ENCODE measurements around the gene ELP2. TPM values are rescaled to one million over a fixed set of nuclear protein-coding genes. Genes with fewer than 3 reads are reported as not detected.

Gene ELP2
- total and polyA plus RNA-seq, 4 donors: 27.3 to 78.1 (median 50.9) TPM

GRCh38 chr18:36205166-36205565 lies 75.5 kb downstream of the ELP2 start:
- 89% methylated on average over 4 of the region's 4 CpGs for WGBS

GRCh38 chr18:36207303-36207702 lies 77.6 kb downstream of the ELP2 start:
- no peak for DNase-seq (ENCODE audit: low spot score)
- no peak overlapping the region for H3K9ac ChIP-seq (ENCODE audit: low read depth in 1 of 2, low read length in 2 of 2)
- no peaks in the 10 kb centered on the region for H3K27me3 ChIP-seq (ENCODE audit: control insufficient read depth in 4 of 4, insufficient read depth in 4 of 4, low read length in 3 of 4)
- no peaks in the 10 kb centered on the region for H3K9me3 ChIP-seq (ENCODE audit: control insufficient read depth in 4 of 4, low read length in 3 of 4)
- 98% methylated on average over 1 of the region's 1 CpG for WGBS
- H3K27ac ChIP-seq (ENCODE audit: low read depth in 1 of 2, low read length in 2 of 2): no peak overlapping the region
- H3K4me1 ChIP-seq (ENCODE audit: control insufficient read depth in 4 of 4, insufficient read depth in 4 of 4, low read length in 3 of 4): no peaks in the 10 kb centered on the region
- no peak overlapping the region for H3K4me3 ChIP-seq (ENCODE audit: low read depth in 1 of 3, low read length in 3 of 3)
- H3K36me3 ChIP-seq (ENCODE audit: control insufficient read depth in 4 of 4, insufficient read depth in 3 of 4, low read depth in 1 of 4, low read length in 3 of 4): peaks cover 3 to 40% (median 29%) of the 10 kb centered on the region in 4 donors
- TF ChIP-seq GABPA (IDR thresholded peaks at IDR 0.05 in 1 of 2, conservative IDR thresholded peaks at IDR 0.05 in 1 of 2) (no peak), NR2F2 (IDR thresholded peaks at IDR 0.05) (no peak), RXRA (IDR thresholded peaks at IDR 0.05) (no peak), JUND (IDR thresholded peaks at IDR 0.05) (no peak), RAD21 (IDR thresholded peaks at IDR 0.05) (no peak), EGR1 (IDR thresholded peaks at IDR 0.05; ENCODE audit: low read depth in 2 of 2) (no peak), YY1 (IDR thresholded peaks at IDR 0.05) (no peak), TAF1 (conservative IDR thresholded peaks at IDR 0.05) (no peak), HNF4G (IDR thresholded peaks at IDR 0.05) (no peak), FOXA1 (IDR thresholded peaks at IDR 0.05) (no peak), CTCF (IDR thresholded peaks at IDR 0.05; ENCODE audit: low read depth, low read length, missing input control) (no peak), ATF3 (IDR thresholded peaks at IDR 0.05) (no peak), HNF4A (conservative IDR thresholded peaks at IDR 0.05) (no peak), SP1 (IDR thresholded peaks at IDR 0.05) (no peak), FOXA2 (IDR thresholded peaks at IDR 0.05) (no peak)
- TF ChIP-seq, protein P1, sequence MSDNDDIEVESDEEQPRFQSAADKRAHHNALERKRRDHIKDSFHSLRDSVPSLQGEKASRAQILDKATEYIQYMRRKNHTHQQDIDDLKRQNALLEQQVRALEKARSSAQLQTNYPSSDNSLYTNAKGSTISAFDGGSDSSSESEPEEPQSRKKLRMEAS (IDR thresholded peaks at IDR 0.05): no peak
- TF ChIP-seq, protein P2, sequence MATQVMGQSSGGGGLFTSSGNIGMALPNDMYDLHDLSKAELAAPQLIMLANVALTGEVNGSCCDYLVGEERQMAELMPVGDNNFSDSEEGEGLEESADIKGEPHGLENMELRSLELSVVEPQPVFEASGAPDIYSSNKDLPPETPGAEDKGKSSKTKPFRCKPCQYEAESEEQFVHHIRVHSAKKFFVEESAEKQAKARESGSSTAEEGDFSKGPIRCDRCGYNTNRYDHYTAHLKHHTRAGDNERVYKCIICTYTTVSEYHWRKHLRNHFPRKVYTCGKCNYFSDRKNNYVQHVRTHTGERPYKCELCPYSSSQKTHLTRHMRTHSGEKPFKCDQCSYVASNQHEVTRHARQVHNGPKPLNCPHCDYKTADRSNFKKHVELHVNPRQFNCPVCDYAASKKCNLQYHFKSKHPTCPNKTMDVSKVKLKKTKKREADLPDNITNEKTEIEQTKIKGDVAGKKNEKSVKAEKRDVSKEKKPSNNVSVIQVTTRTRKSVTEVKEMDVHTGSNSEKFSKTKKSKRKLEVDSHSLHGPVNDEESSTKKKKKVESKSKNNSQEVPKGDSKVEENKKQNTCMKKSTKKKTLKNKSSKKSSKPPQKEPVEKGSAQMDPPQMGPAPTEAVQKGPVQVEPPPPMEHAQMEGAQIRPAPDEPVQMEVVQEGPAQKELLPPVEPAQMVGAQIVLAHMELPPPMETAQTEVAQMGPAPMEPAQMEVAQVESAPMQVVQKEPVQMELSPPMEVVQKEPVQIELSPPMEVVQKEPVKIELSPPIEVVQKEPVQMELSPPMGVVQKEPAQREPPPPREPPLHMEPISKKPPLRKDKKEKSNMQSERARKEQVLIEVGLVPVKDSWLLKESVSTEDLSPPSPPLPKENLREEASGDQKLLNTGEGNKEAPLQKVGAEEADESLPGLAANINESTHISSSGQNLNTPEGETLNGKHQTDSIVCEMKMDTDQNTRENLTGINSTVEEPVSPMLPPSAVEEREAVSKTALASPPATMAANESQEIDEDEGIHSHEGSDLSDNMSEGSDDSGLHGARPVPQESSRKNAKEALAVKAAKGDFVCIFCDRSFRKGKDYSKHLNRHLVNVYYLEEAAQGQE (IDR thresholded peaks at IDR 0.05): no peak

More at GRCh38 chr18:36205166-36205565, 75.5 kb downstream of the ELP2 start:
- no peak overlapping the region for H3K27ac ChIP-seq (ENCODE audit: low read depth in 1 of 2, low read length in 2 of 2)
- H3K9ac ChIP-seq (ENCODE audit: low read depth in 1 of 2, low read length in 2 of 2): no peak overlapping the region
- H3K4me3 ChIP-seq (ENCODE audit: low read depth in 1 of 3, low read length in 3 of 3): no peak overlapping the region
- no peaks in the 10 kb centered on the region for H3K4me1 ChIP-seq (ENCODE audit: control insufficient read depth in 4 of 4, insufficient read depth in 4 of 4, low read length in 3 of 4)
- TF ChIP-seq, protein P1 (IDR thresholded peaks at IDR 0.05): no peak
- TF ChIP-seq HNF4G (IDR thresholded peaks at IDR 0.05): no peak
- TF ChIP-seq, protein P2 (IDR thresholded peaks at IDR 0.05): no peak
- TF ChIP-seq HNF4A (conservative IDR thresholded peaks at IDR 0.05): no peak
- TF ChIP-seq ATF3 (IDR thresholded peaks at IDR 0.05): no peak
- no peak for TF ChIP-seq TAF1 (conservative IDR thresholded peaks at IDR 0.05)
- no peak for TF ChIP-seq EGR1 (IDR thresholded peaks at IDR 0.05; ENCODE audit: low read depth in 2 of 2)
- no peak for TF ChIP-seq FOXA1 (IDR thresholded peaks at IDR 0.05)
- H3K27me3 ChIP-seq (ENCODE audit: control insufficient read depth in 4 of 4, insufficient read depth in 4 of 4, low read length in 3 of 4): no peaks in the 10 kb centered on the region
- H3K9me3 ChIP-seq (ENCODE audit: control insufficient read depth in 4 of 4, low read length in 3 of 4): no peaks in the 10 kb centered on the region
- no peak for DNase-seq (ENCODE audit: low spot score)
- peaks cover 3 to 35% (median 22%) of the 10 kb centered on the region in 4 donors for H3K36me3 ChIP-seq (ENCODE audit: control insufficient read depth in 4 of 4, insufficient read depth in 3 of 4, low read depth in 1 of 4, low read length in 3 of 4)

All from liver (tissue), 9 donors.